ENCODE results near the gene CDH4. TPM values are rescaled to one million over a fixed set of nuclear protein-coding genes. Genes with fewer than 3 reads are reported as not detected.

Gene CDH4
- total RNA-seq, 1 donor from 2014 or later: 8.9 TPM

DNA sequence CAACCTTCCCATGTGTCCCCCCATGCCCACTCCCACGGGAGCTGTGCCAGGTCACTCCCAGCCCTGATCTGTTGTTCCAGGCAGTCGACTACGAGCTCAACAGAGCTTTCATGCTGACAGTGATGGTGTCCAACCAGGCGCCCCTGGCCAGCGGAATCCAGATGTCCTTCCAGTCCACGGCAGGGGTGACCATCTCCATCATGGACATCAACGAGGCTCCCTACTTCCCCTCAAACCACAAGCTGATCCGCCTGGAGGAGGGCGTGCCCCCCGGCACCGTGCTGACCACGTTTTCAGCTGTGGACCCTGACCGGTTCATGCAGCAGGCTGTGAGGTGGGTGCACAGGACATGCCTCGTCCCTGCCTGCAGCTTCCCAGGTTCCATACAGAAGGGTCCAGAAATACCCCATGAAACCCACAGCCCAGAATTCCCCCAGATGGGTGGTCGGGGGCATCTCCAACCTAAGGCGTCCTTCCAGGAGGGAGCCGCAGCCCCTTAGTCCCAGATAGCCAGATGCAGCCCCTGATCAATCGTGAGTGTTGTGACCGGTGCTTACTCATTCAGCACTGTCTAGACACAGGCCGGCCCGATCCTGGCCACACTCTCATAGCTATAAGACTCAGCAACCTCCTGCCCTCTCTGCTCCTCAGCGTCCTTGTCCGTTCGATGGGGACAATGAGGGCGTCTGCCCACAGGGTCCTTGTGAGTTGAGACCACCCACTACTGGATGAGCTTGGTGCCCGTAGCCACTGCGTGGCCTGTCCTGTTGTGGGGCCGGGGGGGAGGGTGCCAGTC, 671.5 kb downstream of the CDH4 start:
- H3K4me1 Mint-ChIP-seq: no peaks in the 10 kb centered on the region
- no peak overlapping the region for H3K27ac Mint-ChIP-seq (ENCODE audit: unreplicated experiment)
- no peak for DNase-seq (ENCODE audit: low read depth, low spot score)
- H3K9me3 Mint-ChIP-seq: no peaks in the 10 kb centered on the region
- no peaks in the 10 kb centered on the region for H3K36me3 Mint-ChIP-seq (ENCODE audit: low read depth)
- TF ChIP-seq, protein P1, sequence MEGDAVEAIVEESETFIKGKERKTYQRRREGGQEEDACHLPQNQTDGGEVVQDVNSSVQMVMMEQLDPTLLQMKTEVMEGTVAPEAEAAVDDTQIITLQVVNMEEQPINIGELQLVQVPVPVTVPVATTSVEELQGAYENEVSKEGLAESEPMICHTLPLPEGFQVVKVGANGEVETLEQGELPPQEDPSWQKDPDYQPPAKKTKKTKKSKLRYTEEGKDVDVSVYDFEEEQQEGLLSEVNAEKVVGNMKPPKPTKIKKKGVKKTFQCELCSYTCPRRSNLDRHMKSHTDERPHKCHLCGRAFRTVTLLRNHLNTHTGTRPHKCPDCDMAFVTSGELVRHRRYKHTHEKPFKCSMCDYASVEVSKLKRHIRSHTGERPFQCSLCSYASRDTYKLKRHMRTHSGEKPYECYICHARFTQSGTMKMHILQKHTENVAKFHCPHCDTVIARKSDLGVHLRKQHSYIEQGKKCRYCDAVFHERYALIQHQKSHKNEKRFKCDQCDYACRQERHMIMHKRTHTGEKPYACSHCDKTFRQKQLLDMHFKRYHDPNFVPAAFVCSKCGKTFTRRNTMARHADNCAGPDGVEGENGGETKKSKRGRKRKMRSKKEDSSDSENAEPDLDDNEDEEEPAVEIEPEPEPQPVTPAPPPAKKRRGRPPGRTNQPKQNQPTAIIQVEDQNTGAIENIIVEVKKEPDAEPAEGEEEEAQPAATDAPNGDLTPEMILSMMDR (conservative IDR thresholded peaks at IDR 0.05): no peak
- H3K4me3 Mint-ChIP-seq: no peak overlapping the region
- H3K27me3 Mint-ChIP-seq (ENCODE audit: low read depth): no peaks in the 10 kb centered on the region

DNA sequence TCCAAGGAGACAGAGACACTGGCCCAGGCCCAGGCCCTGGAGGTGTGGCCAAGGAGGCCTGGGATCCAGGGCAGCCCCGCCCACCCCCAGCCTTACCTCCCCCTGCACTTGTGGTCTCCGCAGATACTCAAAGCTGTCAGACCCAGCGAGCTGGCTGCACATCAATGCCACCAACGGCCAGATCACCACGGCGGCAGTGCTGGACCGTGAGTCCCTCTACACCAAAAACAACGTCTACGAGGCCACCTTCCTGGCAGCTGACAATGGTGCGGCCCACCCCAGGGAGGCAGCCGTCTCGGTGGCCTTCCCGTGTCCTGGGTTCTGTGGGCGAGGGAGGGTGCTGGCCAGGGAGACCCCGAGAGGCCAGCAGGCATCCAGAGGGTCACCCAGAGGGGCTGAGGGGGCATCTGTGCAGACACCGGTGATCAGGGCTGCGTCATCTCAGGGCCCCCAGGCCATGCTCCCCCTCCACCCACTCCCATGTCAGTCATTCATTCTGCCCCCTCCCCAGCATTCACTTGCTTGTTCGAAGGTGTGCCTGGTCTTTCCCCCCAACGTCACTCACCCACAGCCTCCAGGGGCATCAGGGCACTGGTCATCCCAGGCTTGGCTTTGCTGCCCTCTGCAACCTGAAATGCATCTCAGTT, 672.3 kb downstream of the CDH4 start:
- no peaks in the 10 kb centered on the region for H3K9me3 Mint-ChIP-seq
- no peaks in the 10 kb centered on the region for H3K36me3 Mint-ChIP-seq (ENCODE audit: low read depth)
- no peaks in the 10 kb centered on the region for H3K4me1 Mint-ChIP-seq
- H3K27ac Mint-ChIP-seq (ENCODE audit: unreplicated experiment): no peak overlapping the region
- H3K4me3 Mint-ChIP-seq: no peak overlapping the region
- no peaks in the 10 kb centered on the region for H3K27me3 Mint-ChIP-seq (ENCODE audit: low read depth)
- TF ChIP-seq, protein P1 (conservative IDR thresholded peaks at IDR 0.05): no peak
- DNase-seq (ENCODE audit: low read depth, low spot score): no peak

DNA sequence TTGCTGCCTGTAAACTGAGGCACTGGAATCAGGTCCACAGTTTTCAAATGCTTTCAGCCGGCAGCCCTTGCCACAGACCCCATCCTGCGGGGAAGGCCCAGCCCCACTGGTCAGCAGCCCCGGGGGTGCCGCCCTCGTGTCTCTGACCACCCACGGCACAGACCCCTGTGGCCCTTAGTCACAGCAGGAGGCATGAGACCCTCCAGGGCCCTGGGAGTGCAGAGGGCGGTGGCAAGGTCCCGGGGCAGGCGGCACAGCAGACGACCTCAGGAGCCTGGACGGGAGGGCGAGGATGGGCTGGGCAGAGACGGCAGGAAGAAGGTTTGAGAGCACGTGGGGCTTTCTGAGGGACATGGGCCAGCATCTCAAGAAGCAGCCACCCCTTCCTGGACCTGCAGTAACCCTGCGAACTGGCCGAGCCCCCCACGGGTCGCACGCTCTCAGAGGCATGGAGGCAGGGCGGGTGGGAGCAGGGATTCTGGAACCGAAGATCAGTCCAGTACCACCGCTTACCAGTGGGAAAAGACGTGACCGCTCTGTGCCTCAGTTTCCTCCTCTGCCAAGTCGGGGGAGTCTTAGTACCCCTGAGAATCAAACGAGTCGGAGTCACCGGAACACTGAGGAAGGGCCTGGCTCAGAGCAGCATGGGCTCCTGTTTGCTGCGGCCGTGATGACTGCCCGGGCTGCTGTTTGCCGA, 672.9 kb downstream of the CDH4 start:
- Mint-ChIP-seq H3K36me3 (ENCODE audit: low read depth) (no peaks in the 10 kb centered on the region), H3K4me3 (no peak overlapping the region)
- no peak for DNase-seq (ENCODE audit: low read depth, low spot score)

DNA sequence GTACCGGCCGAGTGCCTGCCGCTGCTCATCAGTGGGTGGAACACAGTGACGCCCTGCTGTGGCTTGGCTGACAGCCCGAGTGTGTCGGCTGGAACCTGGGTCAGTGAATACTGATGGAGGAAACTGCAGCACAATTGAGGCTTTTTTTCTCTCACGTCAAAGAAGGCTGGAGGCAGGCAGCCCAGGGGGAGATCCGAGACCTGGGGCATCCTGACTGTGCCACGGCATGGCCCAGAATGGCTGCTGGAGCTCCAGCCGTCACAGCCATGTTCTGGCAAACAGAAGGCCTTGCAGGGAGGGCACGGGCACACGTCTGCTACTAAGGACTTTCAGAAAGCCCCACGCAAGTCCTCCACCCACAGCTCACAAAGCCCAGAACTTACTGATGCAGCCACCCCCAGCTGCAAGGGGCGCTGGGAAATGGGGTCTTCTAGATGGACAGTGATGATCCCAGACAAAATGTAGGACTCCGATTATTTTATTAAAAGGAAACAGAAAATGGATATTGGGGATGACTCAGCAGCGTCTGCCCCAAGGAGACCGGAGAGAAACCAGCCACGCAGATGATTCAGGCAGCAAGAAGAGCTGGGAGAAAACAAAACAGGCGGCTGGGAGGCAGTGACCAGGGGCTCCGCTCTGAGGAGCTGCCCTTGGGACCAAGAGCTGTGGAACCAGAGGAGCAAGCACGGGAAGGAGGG, 673.6 kb downstream of the CDH4 start:
- Mint-ChIP-seq H3K27me3 (ENCODE audit: low read depth) (no peaks in the 10 kb centered on the region), H3K36me3 (ENCODE audit: low read depth) (no peaks in the 10 kb centered on the region), H3K27ac (ENCODE audit: unreplicated experiment) (no peak overlapping the region), H3K4me3 (no peak overlapping the region), H3K4me1 (no peaks in the 10 kb centered on the region), H3K9me3 (no peaks in the 10 kb centered on the region)
- DNase-seq (ENCODE audit: low read depth, low spot score): no peak
- TF ChIP-seq, protein P1 (conservative IDR thresholded peaks at IDR 0.05): no peak

More for the DNA sequence above, 672.9 kb downstream of the CDH4 start:
- no peaks in the 10 kb centered on the region for H3K27me3 Mint-ChIP-seq (ENCODE audit: low read depth)
- no peak overlapping the region for H3K27ac Mint-ChIP-seq (ENCODE audit: unreplicated experiment)
- TF ChIP-seq, protein P1 (conservative IDR thresholded peaks at IDR 0.05): no peak
- no peaks in the 10 kb centered on the region for H3K4me1 Mint-ChIP-seq
- no peaks in the 10 kb centered on the region for H3K9me3 Mint-ChIP-seq

DNA sequence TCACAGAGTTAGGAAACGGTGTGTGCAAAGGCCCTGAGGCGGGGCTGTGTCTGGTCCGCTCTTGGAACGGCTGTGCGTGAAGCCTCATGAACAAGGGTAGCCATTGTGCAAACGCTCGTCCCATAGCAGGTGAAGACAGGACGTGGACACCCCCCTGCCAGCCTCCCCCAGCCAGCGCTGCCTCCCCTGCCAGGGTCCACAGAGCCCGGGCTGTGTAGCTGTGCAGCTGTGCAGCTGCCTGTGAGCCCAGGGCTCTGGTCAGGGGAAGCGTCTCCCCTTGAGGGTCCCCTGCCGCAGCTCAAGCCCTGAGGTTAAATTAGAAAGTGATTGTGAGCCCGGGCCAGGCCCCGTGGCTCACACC, 674.2 kb downstream of the CDH4 start:
- Mint-ChIP-seq H3K27ac (ENCODE audit: unreplicated experiment) (no peak overlapping the region), H3K36me3 (ENCODE audit: low read depth) (no peaks in the 10 kb centered on the region), H3K4me3 (no peak overlapping the region), H3K9me3 (no peaks in the 10 kb centered on the region), H3K4me1 (no peaks in the 10 kb centered on the region), H3K27me3 (ENCODE audit: low read depth) (no peaks in the 10 kb centered on the region)
- TF ChIP-seq, protein P1 (conservative IDR thresholded peaks at IDR 0.05): no peak
- DNase-seq (ENCODE audit: low read depth, low spot score): no peak

Measured in neural crest cell (in vitro differentiated cells).